A549 (cell line): ENCODE results near the gene LRRC8A.
"Not testable (repeated sequence)": the region's sequence is repeated elsewhere in the genome, so short reads cannot be mapped to it uniquely, and the experiment has no call there.

ENCODE experiments used
- CEBPB ChIP-seq, 2 experiments: fragments of >200 bp in 1 of 2; sonication (Bioruptor Twin) in 1 of 2; formaldehyde crosslinking in 1 of 2; IDR thresholded peaks; 2 replicates each; pipeline ENCODE4 v1.6.1; 2012 to 2016
- CTCF ChIP-seq: fragments of >200 bp; sonication (Bioruptor Twin); formaldehyde crosslinking; IDR thresholded peaks from 3 replicates; pipeline ENCODE4 v1.5.1; 2016
- JUN ChIP-seq, 2 experiments: fragments of >200 bp; sonication (Bioruptor Twin); formaldehyde crosslinking; IDR thresholded peaks; 2 replicates in 1 of 2; 3 replicates in 1 of 2; pipeline ENCODE4 v1.6.1; 2016 to 2017
- POLR2AphosphoS2 ChIP-seq: conservative IDR thresholded peaks from 2 replicates; pipeline ENCODE4 v1.6.1; 2012; ENCODE audit warnings: low read length, improper control_type of control experiment, inconsistent platforms
- RNF2 ChIP-seq: fragments of 200-600 bp; sonication (generic); IDR thresholded peaks from 2 replicates; pipeline ENCODE4 v1.6.1; 2016; ENCODE audit warnings: low read depth, mild to moderate bottlenecking, antibody characterized with exemption, moderate library complexity, borderline replicate concordance

- not testable (repeated sequence) for TF ChIP-seq CTCF; CEBPB (IDR thresholded peaks at IDR 0.05); RNF2; JUN (IDR thresholded peaks at IDR 0.05); POLR2AphosphoS2
Measured at GRCh38 chr9:128852646-128853045, 29.3 kb upstream of the LRRC8A start.
